ENCODE measurements around the gene RAD51AP2.
"Not testable (repeated sequence)": the region's sequence is repeated elsewhere in the genome, so short reads cannot be mapped to it uniquely, and the experiment has no call there.

RAD51AP2 gene

GRCh38 chr2:17518212-17519154 is at the start of gene RAD51AP2:
Gene RAD51AP2, minus strand, starts transcription at chr2:17518440. Its CDS starts 25 bp downstream, at chr2:17518415.
- no peaks in the 10 kb centered on the region for H3K36me3 ChIP-seq (ENCODE audit: control insufficient read depth, insufficient read depth, low read length)
- H3K27ac ChIP-seq (ENCODE audit: low read depth, low read length), result peak within 1 kb of the TSS; percentile 23; the same call in 1 of the 2 replicates
- H3K27me3 ChIP-seq (ENCODE audit: control insufficient read depth, insufficient read depth, low read length), result no peaks in the 10 kb centered on the region
- H3K4me1 ChIP-seq (ENCODE audit: control insufficient read depth, insufficient read depth, low read length), result peaks cover 22% of the 10 kb centered on the region; the same call in 1 of the 2 replicates
- H3K9ac ChIP-seq (ENCODE audit: low read length), result peak within 1 kb of the TSS; percentile 76
- H3K4me3 ChIP-seq (ENCODE audit: low read depth, low read length), result peak within 1 kb of the TSS; percentile 69
- no peaks in the 10 kb centered on the region for H3K9me3 ChIP-seq (ENCODE audit: control insufficient read depth, insufficient read depth, low read depth, low read length)

GRCh38 chr2:17565726-17566125 is 47.5 kb upstream of the RAD51AP2 start:
- not testable (repeated sequence) for H3K9me3 ChIP-seq (ENCODE audit: control insufficient read depth, insufficient read depth, low read depth, low read length); H3K27ac ChIP-seq (ENCODE audit: low read depth, low read length); H3K9ac ChIP-seq (ENCODE audit: low read length); H3K4me1 ChIP-seq (ENCODE audit: control insufficient read depth, insufficient read depth, low read length); H3K27me3 ChIP-seq (ENCODE audit: control insufficient read depth, insufficient read depth, low read length); H3K4me3 ChIP-seq (ENCODE audit: low read depth, low read length); H3K36me3 ChIP-seq (ENCODE audit: control insufficient read depth, insufficient read depth, low read length)

- no peak overlapping the region for H3K27ac ChIP-seq (ENCODE audit: low read depth, low read length)
- H3K9ac ChIP-seq (ENCODE audit: low read length), result no peak overlapping the region
- H3K4me1 ChIP-seq (ENCODE audit: control insufficient read depth, insufficient read depth, low read length), result peaks cover 42% of the 10 kb centered on the region
- 0 out of 2 replicates have a peak, but pooled peaks cover 4% of the 10 kb centered on the region for H3K36me3 ChIP-seq (ENCODE audit: control insufficient read depth, insufficient read depth, low read length)
- H3K9me3 ChIP-seq (ENCODE audit: control insufficient read depth, insufficient read depth, low read depth, low read length), result 0 out of 2 replicates have a peak, but pooled peaks cover 4% of the 10 kb centered on the region
- no peak overlapping the region for H3K4me3 ChIP-seq (ENCODE audit: low read depth, low read length)
- H3K27me3 ChIP-seq (ENCODE audit: control insufficient read depth, insufficient read depth, low read length), result no peaks in the 10 kb centered on the region
Observed at GRCh38 chr2:17558878-17559277, 40.6 kb upstream of the RAD51AP2 start.

- H3K36me3 ChIP-seq (ENCODE audit: control insufficient read depth, insufficient read depth, low read length), result 0 out of 2 replicates have a peak, but pooled peaks cover 4% of the 10 kb centered on the region
- H3K4me3 ChIP-seq (ENCODE audit: low read depth, low read length), result no peak overlapping the region; the same call in 1 of the 2 replicates
- no peaks in the 10 kb centered on the region for H3K27me3 ChIP-seq (ENCODE audit: control insufficient read depth, insufficient read depth, low read length)
- H3K9me3 ChIP-seq (ENCODE audit: control insufficient read depth, insufficient read depth, low read depth, low read length), result 0 out of 2 replicates have a peak, but pooled peaks cover under 1% of the 10 kb centered on the region
- H3K27ac ChIP-seq (ENCODE audit: low read depth, low read length), result no peak overlapping the region
- H3K9ac ChIP-seq (ENCODE audit: low read length), result no peak overlapping the region
- H3K4me1 ChIP-seq (ENCODE audit: control insufficient read depth, insufficient read depth, low read length), result peaks cover 42% of the 10 kb centered on the region
Observed at GRCh38 chr2:17558053-17558452, 39.8 kb upstream of the RAD51AP2 start.

- Histone ChIP-seq H3K9ac (ENCODE audit: low read length) (no peak overlapping the region), H3K4me3 (ENCODE audit: low read depth, low read length) (no peak overlapping the region; the same call in 1 of the 2 replicates), H3K4me1 (ENCODE audit: control insufficient read depth, insufficient read depth, low read length) (peaks cover 42% of the 10 kb centered on the region), H3K9me3 (ENCODE audit: control insufficient read depth, insufficient read depth, low read depth, low read length) (no peaks in the 10 kb centered on the region), H3K27ac (ENCODE audit: low read depth, low read length) (peak overlapping the region; percentile 51; the same call in 1 of the 2 replicates), H3K36me3 (ENCODE audit: control insufficient read depth, insufficient read depth, low read length) (0 out of 2 replicates have a peak, but pooled peaks cover 1% of the 10 kb centered on the region), H3K27me3 (ENCODE audit: control insufficient read depth, insufficient read depth, low read length) (no peaks in the 10 kb centered on the region)
Observed at GRCh38 chr2:17557596-17557995, 39.4 kb upstream of the RAD51AP2 start.

GRCh38 chr2:17555150-17555549 is 36.9 kb upstream of the RAD51AP2 start:
- no peak overlapping the region for H3K4me3 ChIP-seq (ENCODE audit: low read depth, low read length)
- no peak overlapping the region for H3K9ac ChIP-seq (ENCODE audit: low read length)
- H3K27ac ChIP-seq (ENCODE audit: low read depth, low read length), result no peak overlapping the region
- no peaks in the 10 kb centered on the region for H3K9me3 ChIP-seq (ENCODE audit: control insufficient read depth, insufficient read depth, low read depth, low read length)
- peaks cover 7% of the 10 kb centered on the region; the same call in 1 of the 2 replicates for H3K36me3 ChIP-seq (ENCODE audit: control insufficient read depth, insufficient read depth, low read length)
- peaks cover 42% of the 10 kb centered on the region for H3K4me1 ChIP-seq (ENCODE audit: control insufficient read depth, insufficient read depth, low read length)
- H3K27me3 ChIP-seq (ENCODE audit: control insufficient read depth, insufficient read depth, low read length), result no peaks in the 10 kb centered on the region

GRCh38 chr2:17550907-17551306 is 32.7 kb upstream of the RAD51AP2 start:
- Histone ChIP-seq H3K9me3 (ENCODE audit: control insufficient read depth, insufficient read depth, low read depth, low read length) (no peaks in the 10 kb centered on the region), H3K36me3 (ENCODE audit: control insufficient read depth, insufficient read depth, low read length) (peaks cover 8% of the 10 kb centered on the region; the same call in 1 of the 2 replicates), H3K27me3 (ENCODE audit: control insufficient read depth, insufficient read depth, low read length) (no peaks in the 10 kb centered on the region), H3K4me1 (ENCODE audit: control insufficient read depth, insufficient read depth, low read length) (peaks cover 36% of the 10 kb centered on the region), H3K27ac (ENCODE audit: low read depth, low read length) (no peak overlapping the region), H3K4me3 (ENCODE audit: low read depth, low read length) (no peak overlapping the region), H3K9ac (ENCODE audit: low read length) (no peak overlapping the region)

GRCh38 chr2:17547737-17548136 is 29.5 kb upstream of the RAD51AP2 start:
- Histone ChIP-seq H3K4me3 (ENCODE audit: low read depth, low read length) (no peak overlapping the region), H3K9ac (ENCODE audit: low read length) (no peak overlapping the region), H3K9me3 (ENCODE audit: control insufficient read depth, insufficient read depth, low read depth, low read length) (no peaks in the 10 kb centered on the region), H3K4me1 (ENCODE audit: control insufficient read depth, insufficient read depth, low read length) (peaks cover 54% of the 10 kb centered on the region), H3K36me3 (ENCODE audit: control insufficient read depth, insufficient read depth, low read length) (peaks cover 8% of the 10 kb centered on the region; the same call in 1 of the 2 replicates), H3K27ac (ENCODE audit: low read depth, low read length) (no peak overlapping the region), H3K27me3 (ENCODE audit: control insufficient read depth, insufficient read depth, low read length) (no peaks in the 10 kb centered on the region; the same call in 1 of the 2 replicates)

GRCh38 chr2:17547237-17547636 is 29.0 kb upstream of the RAD51AP2 start:
- no peak overlapping the region for H3K9ac ChIP-seq (ENCODE audit: low read length)
- H3K4me3 ChIP-seq (ENCODE audit: low read depth, low read length), result no peak overlapping the region
- H3K9me3 ChIP-seq (ENCODE audit: control insufficient read depth, insufficient read depth, low read depth, low read length), result no peaks in the 10 kb centered on the region
- H3K4me1 ChIP-seq (ENCODE audit: control insufficient read depth, insufficient read depth, low read length), result peaks cover 58% of the 10 kb centered on the region
- H3K27me3 ChIP-seq (ENCODE audit: control insufficient read depth, insufficient read depth, low read length), result peaks cover 4% of the 10 kb centered on the region; the same call in 1 of the 2 replicates
- H3K27ac ChIP-seq (ENCODE audit: low read depth, low read length), result no peak overlapping the region
- H3K36me3 ChIP-seq (ENCODE audit: control insufficient read depth, insufficient read depth, low read length), result peaks cover 8% of the 10 kb centered on the region; the same call in 1 of the 2 replicates

- peak overlapping the region; percentile 83 for H3K4me3 ChIP-seq (ENCODE audit: low read depth, low read length)
- no peak overlapping the region for H3K9ac ChIP-seq (ENCODE audit: low read length)
- H3K36me3 ChIP-seq (ENCODE audit: control insufficient read depth, insufficient read depth, low read length), result peaks cover 7% of the 10 kb centered on the region; the same call in 1 of the 2 replicates
- H3K27me3 ChIP-seq (ENCODE audit: control insufficient read depth, insufficient read depth, low read length), result peaks cover 16% of the 10 kb centered on the region
- peaks cover 58% of the 10 kb centered on the region for H3K4me1 ChIP-seq (ENCODE audit: control insufficient read depth, insufficient read depth, low read length)
- H3K9me3 ChIP-seq (ENCODE audit: control insufficient read depth, insufficient read depth, low read depth, low read length), result no peaks in the 10 kb centered on the region
- peak overlapping the region; percentile 42 for H3K27ac ChIP-seq (ENCODE audit: low read depth, low read length)
Observed at GRCh38 chr2:17545680-17546613, 27.7 kb upstream of the RAD51AP2 start.

All from HUES6 (cell line).